H1 (cell line): ENCODE results near the gene S100P. TPM values are rescaled to one million over a fixed set of nuclear protein-coding genes. Genes with fewer than 3 reads are reported as not detected.
A peak's percentile ranks its signal among the peaks of the same experiment; 100 is the strongest.
"Not testable (repeated sequence)": the region's sequence is repeated elsewhere in the genome, so short reads cannot be mapped to it uniquely, and the experiment has no call there.

Experiments used
- CTCF ChIA-PET: fragments of 300-600 bp; sonication (Branson Sonifier 250); formaldehyde crosslinking; loops from one replicate; lab custom pipeline; 2021; ENCODE audit not compliant: partially characterized antibody; lab: Charles Lee
- POLR2A ChIA-PET: fragments of 300-600 bp; sonication (Branson Sonifier 250); formaldehyde crosslinking; loops from one replicate; lab custom pipeline; 2021; ENCODE audit warnings: inconsistent platforms; ENCODE audit not compliant: partially characterized antibody; lab: Charles Lee
- DNase-seq, 2 experiments: peaks; one replicate each; pipeline versions ENCODE4 v3.0.0 to v3.0.0-alpha.2; 2010 to 2022; ENCODE audit warnings: low spot score in 2 of 2, low read depth in 1 of 2, mixed read lengths in 1 of 2
- FAIRE-seq: peaks from 2 replicates; lab custom pipeline; 2011; peaks lifted over from hg19 to GRCh38; lab: Jason Lieb, UNC
- H2AFZ ChIP-seq: 2 replicates; pipeline ENCODE4 v1.8.1; 2012; ENCODE audit warnings: low read length, inconsistent platforms
- H2AK5ac ChIP-seq: 2 replicates; pipeline ENCODE4 v1.6.1; 2013; ENCODE audit warnings: low read depth, low read length
- H2BK120ac ChIP-seq: replicated peaks from 2 replicates; pipeline ENCODE3; 2013; ENCODE audit warnings: low read depth, low read length, inconsistent platforms
- H2BK12ac ChIP-seq: 2 replicates; pipeline ENCODE4 v1.6.1; 2013; ENCODE audit warnings: low read depth, low read length
- H2BK15ac ChIP-seq: 2 replicates; pipeline ENCODE4 v1.6.1; 2013; ENCODE audit warnings: low read length
- H2BK20ac ChIP-seq: 2 replicates; pipeline ENCODE4 v1.6.1; 2013; ENCODE audit warnings: low read length
- H2BK5ac ChIP-seq: 2 replicates; pipeline ENCODE4 v1.6.1; 2013; ENCODE audit warnings: low read depth, low read length
- H3K14ac ChIP-seq: 2 replicates; pipeline ENCODE4 v1.6.1; 2013; ENCODE audit warnings: inconsistent platforms; ENCODE audit not compliant: insufficient read length
- H3K18ac ChIP-seq: 2 replicates; pipeline ENCODE4 v1.6.1; 2013; ENCODE audit warnings: low read length; ENCODE audit errors: extremely low read depth
- H3K23ac ChIP-seq: 2 replicates; pipeline ENCODE4 v1.6.1; 2013; ENCODE audit warnings: inconsistent platforms; ENCODE audit not compliant: insufficient read length
- H3K23me2 ChIP-seq: 2 replicates; pipeline ENCODE4 v1.6.1; 2013; ENCODE audit warnings: low read depth, low read length
- H3K27ac ChIP-seq: 2 replicates; pipeline ENCODE4 v1.6.1; 2011; ENCODE audit warnings: low read depth, low read length, inconsistent platforms
- H3K27me3 ChIP-seq, 4 experiments: replicated peaks in 1 of 4; 1 replicate in 1 of 4; 2 replicates in 3 of 4; pipeline versions ENCODE4 v1.6.1 to v1.8.1; 2011 to 2013; ENCODE audit warnings: low read length in 3 of 4, mild to moderate bottlenecking in 3 of 4, inconsistent platforms in 2 of 4, mixed read lengths in 2 of 4, moderate library complexity in 1 of 4; ENCODE audit not compliant: control insufficient read depth in 3 of 4, insufficient read depth in 3 of 4; ENCODE audit errors: extremely low read depth in 1 of 4
- H3K36me3 ChIP-seq, 4 experiments: 2 replicates each; pipeline versions ENCODE4 v1.6.1 to v1.8.1; 2011 to 2013; ENCODE audit warnings: mild to moderate bottlenecking in 4 of 4, low read length in 3 of 4, moderate library complexity in 2 of 4, control low read depth in 1 of 4, inconsistent platforms in 1 of 4; ENCODE audit not compliant: insufficient read depth in 4 of 4, control insufficient read depth in 2 of 4
- H3K4ac ChIP-seq: replicated peaks from 2 replicates; pipeline ENCODE3; 2013; ENCODE audit warnings: low read length, low read depth, mixed read lengths, inconsistent platforms; ENCODE audit not compliant: insufficient read length
- H3K4me1 ChIP-seq, 4 experiments: replicated peaks in 1 of 4; 1 replicate in 1 of 4; 2 replicates in 3 of 4; pipeline versions ENCODE4 v1.6.1 to v1.8.1; 2011 to 2013; ENCODE audit warnings: low read length in 3 of 4, inconsistent platforms in 2 of 4, mixed read lengths in 1 of 4; ENCODE audit not compliant: insufficient read depth in 4 of 4, control insufficient read depth in 3 of 4
- H3K4me2 ChIP-seq, 2 experiments: 2 replicates each; pipeline versions ENCODE4 v1.6.1 to v1.8.1; 2011 to 2013; ENCODE audit warnings: low read depth in 2 of 2, low read length in 2 of 2, control low read depth in 1 of 2, inconsistent platforms in 1 of 2, mild to moderate bottlenecking in 1 of 2; ENCODE audit not compliant: insufficient read depth in 1 of 2
- H3K4me3 ChIP-seq, 4 experiments: fragments of 200-600, 300-600 bp in 1 of 4; sonication (generic), shearing (Covaris generic), sonication (Bioruptor Twin) in 1 of 4; 2 replicates each; pipeline versions ENCODE4 v1.5.1 to v1.8.1; 2011 to 2016; ENCODE audit warnings: low read length in 4 of 4, low read depth in 3 of 4, control low read depth in 2 of 4, inconsistent platforms in 2 of 4, mild to moderate bottlenecking in 2 of 4, mixed read lengths in 1 of 4, moderate library complexity in 1 of 4; ENCODE audit not compliant: insufficient read depth in 2 of 4; ENCODE audit errors: extremely low read depth in 1 of 4
- H3K56ac ChIP-seq: replicated peaks from 2 replicates; pipeline ENCODE3; 2013; ENCODE audit warnings: low read depth, mild to moderate bottlenecking, mixed read lengths, low read length, inconsistent platforms; ENCODE audit not compliant: insufficient read length
- H3K79me1 ChIP-seq: 2 replicates; pipeline ENCODE4 v1.6.1; 2013; ENCODE audit warnings: low read depth, low read length, control low read depth
- H3K79me2 ChIP-seq, 2 experiments: 2 replicates each; pipeline versions ENCODE4 v1.6.1 to v1.8.1; 2012 to 2013; ENCODE audit warnings: low read length in 2 of 2, mild to moderate bottlenecking in 2 of 2, inconsistent platforms in 1 of 2; ENCODE audit not compliant: insufficient read depth in 2 of 2, control insufficient read depth in 1 of 2
- H3K9ac ChIP-seq, 4 experiments: replicated peaks in 1 of 4; 1 replicate in 1 of 4; 2 replicates in 3 of 4; pipeline versions ENCODE4 v1.6.1 to v1.8.1; 2011 to 2013; ENCODE audit warnings: low read depth in 3 of 4, low read length in 3 of 4, control low read depth in 2 of 4, mild to moderate bottlenecking in 2 of 4, moderate library complexity in 2 of 4, inconsistent platforms in 1 of 4; ENCODE audit errors: extremely low read depth in 1 of 4
- H3K9me3 ChIP-seq, 2 experiments: 2 replicates each; pipeline versions ENCODE4 v1.6.1 to v1.8.1; 2012 to 2013; ENCODE audit warnings: mild to moderate bottlenecking in 2 of 2, moderate library complexity in 2 of 2, control low read depth in 1 of 2, inconsistent platforms in 1 of 2, low read depth in 1 of 2, low read length in 1 of 2, mixed read lengths in 1 of 2; ENCODE audit not compliant: insufficient read depth in 2 of 2
- H4K20me1 ChIP-seq, 2 experiments: replicated peaks in 1 of 2; 2 replicates each; pipeline versions ENCODE3 to v1.8.1; 2011 to 2013; ENCODE audit warnings: inconsistent platforms in 2 of 2, low read length in 2 of 2, mild to moderate bottlenecking in 1 of 2; ENCODE audit not compliant: insufficient read depth in 2 of 2, control insufficient read depth in 1 of 2
- H4K5ac ChIP-seq: 2 replicates; pipeline ENCODE4 v1.6.1; 2013; ENCODE audit warnings: low read length, low read depth, mixed read lengths, inconsistent platforms; ENCODE audit not compliant: insufficient read length
- H4K8ac ChIP-seq: 2 replicates; pipeline ENCODE4 v1.8.0; 2013; ENCODE audit warnings: mild to moderate bottlenecking, moderate library complexity, low read length, inconsistent platforms; ENCODE audit not compliant: insufficient read depth; ENCODE audit errors: extremely low read depth
- H4K91ac ChIP-seq: replicated peaks from 2 replicates; pipeline ENCODE3; 2013; ENCODE audit warnings: low read length, mixed read lengths, inconsistent platforms; ENCODE audit not compliant: insufficient read length
- SP1 ChIP-seq: IDR thresholded peaks from 2 replicates; pipeline ENCODE4 v1.6.1; 2011; ENCODE audit warnings: low read depth, low read length
- TBP ChIP-seq: IDR thresholded peaks from 2 replicates; pipeline ENCODE4 v1.6.1; 2011; ENCODE audit warnings: low read depth, low read length, improper control_type of control experiment
- WGBS, 2 experiments: shearing (Covaris generic) in 1 of 2; methylation state at CpG; one replicate each; pipeline versions ENCODE4 v1.1.6 to v1.1.7; 2013 to 2015; ENCODE audit warnings: low lambda C conversion rate in 2 of 2, mixed read lengths in 2 of 2, inconsistent platforms in 1 of 2, low coverage in 1 of 2, missing lambda C conversion rate in 1 of 2; ENCODE audit not compliant: insufficient replicate concordance in 2 of 2, insufficient coverage in 1 of 2, insufficient read length in 1 of 2; ENCODE audit errors: extremely low coverage in 1 of 2, missing lambda C conversion rate in 1 of 2; 5-methylcytosine and 5-hydroxymethylcytosine counted together
- polyA plus RNA-seq, 7 experiments: library from polyadenylated mRNA; depleted of rRNA in 3 of 7; stranded (reverse) in 5 of 7; unstranded in 2 of 7; fragments of >200 nt in 5 of 7; fragments of 200-250 nt in 2 of 7; gene quantifications; 1 replicate in 5 of 7; 2 replicates in 1 of 7; 4 replicates in 1 of 7; pipeline versions ENCODE4 v1.2.1 to v1.2.3, GENCODE V29; 2011 to 2013; ENCODE audit warnings: missing spikeins in 2 of 7, mixed read lengths in 2 of 7
- total RNA-seq: library from RNA; stranded (reverse); fragmentation: NEBNext Ultra II Directional; extraction: Animal tissue kit (Norgen Biotek cat#: 25700); gene quantifications from 2 replicates; pipeline ENCODE4 v1.2.1, GENCODE V29; 2021

S100P gene
- total and polyA plus RNA-seq, 2 of the 8 experiments (the other 6 are each of a cell fraction or from before 2014, with no cell fraction given) = not detected

DNA sequence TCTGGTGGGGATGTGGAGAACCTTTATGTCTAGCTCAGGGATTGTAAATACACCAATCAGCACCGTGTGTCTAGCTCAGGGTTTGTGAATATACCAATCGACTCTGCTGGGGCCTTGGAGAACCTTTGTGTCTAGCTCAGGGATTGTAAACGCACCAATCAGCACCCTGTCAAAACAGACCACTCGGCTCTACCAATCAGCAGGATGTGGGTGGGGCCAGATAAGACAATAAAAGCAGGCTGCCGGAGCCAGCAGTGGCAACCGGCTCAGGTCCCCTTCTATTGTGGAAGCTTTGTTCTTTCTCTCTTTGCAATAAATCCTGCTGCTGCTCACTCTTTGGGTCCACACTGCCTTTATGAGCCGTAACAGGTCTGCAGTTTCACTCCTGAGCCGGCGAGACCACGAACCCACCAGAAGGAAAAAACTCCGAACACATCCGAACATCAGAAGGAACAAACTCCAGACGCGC lies 20.5 kb upstream of the S100P start:
- not testable (repeated sequence) for H4K5ac ChIP-seq, H3K23me2 ChIP-seq, H3K4me1 ChIP-seq, H3K56ac ChIP-seq, H3K27me3 ChIP-seq, H3K4ac ChIP-seq, H3K14ac ChIP-seq, H2BK12ac ChIP-seq, H3K9me3 ChIP-seq, H3K27ac ChIP-seq, H2AK5ac ChIP-seq, DNase-seq, FAIRE-seq, H2BK15ac ChIP-seq, H2BK20ac ChIP-seq, H2BK5ac ChIP-seq, H2BK120ac ChIP-seq, H4K91ac ChIP-seq, H2AFZ ChIP-seq, H3K23ac ChIP-seq, H3K18ac ChIP-seq
- ChIA-PET CTCF (interaction anchor here (0.6 to 3.9 kb wide), 4 partner anchors 9 to 28 kb away, joined by 3 to 29 read pairs (median 4); no protein-coding TSS in a partner anchor), POLR2A (interaction anchor here (0.7 to 4.0 kb wide), 23 partner anchors 10 to 1316 kb away, joined by 3 to 36 read pairs (median 4); partner anchors contain the start of genes BLOC1S4, MAN2B2, MRFAP1 and MRFAP1L1)
- Histone ChIP-seq H3K9ac (peak overlapping the region in 2 of 4 experiments; percentile 49 to 59; a peak in 2 of 7 replicates), H3K79me1 (peaks cover 12% of the 10 kb centered on the region), H4K8ac (peak overlapping the region; percentile 72; the same call in 1 of the 2 replicates), H4K20me1 (peaks cover 15 to 21% of the 10 kb centered on the region in 2 experiments), H3K4me3 (peak overlapping the region; percentile 71 to 79 (median 76)), H3K79me2 (peaks cover 0 to 29% of the 10 kb centered on the region in 2 experiments; a peak in 3 of 4 replicates), H3K4me2 (peak overlapping the region; percentile 86 to 92), H3K36me3 (peaks cover 8 to 15% (median 11%) of the 10 kb centered on the region in 4 experiments; a peak in 6 of 8 replicates)
- WGBS, 2 experiments = 71% methylated on average over 14 of the region's 14 CpGs; no CpG with 5 or more reads in 1 of the 2 experiments
- TF ChIP-seq TBP (peak; percentile 60; the same call in 1 of the 2 replicates), SP1 (peak; percentile 71; the same call in 1 of the 2 replicates)
